SK-N-MC (cell line): Measurements from ENCODE around the gene TRIM47.
"Not testable (repeated sequence)": the region's sequence is repeated elsewhere in the genome, so short reads cannot be mapped to it uniquely, and the experiment has no call there.

Experiments used
- DNase-seq: peaks from one replicate; pipeline ENCODE4 v3.0.0-alpha.2; 2011; ENCODE audit warnings: low read depth, low spot score
- H3K27ac ChIP-seq: fragments of 200-600 bp; sonication (generic); 2 replicates; pipeline ENCODE4 v1.5.1; 2016; ENCODE audit warnings: mixed run types
- H3K36me3 ChIP-seq: fragments of 200-600 bp; sonication (generic); 2 replicates; pipeline ENCODE4 v1.6.1; 2017; ENCODE audit warnings: antibody characterized with exemption, low read length, mixed read lengths; ENCODE audit not compliant: insufficient read depth
- H3K4me3 ChIP-seq: fragments of 200-600 bp; sonication (generic); 2 replicates; pipeline ENCODE4 v1.5.1; 2016
- H3K9ac ChIP-seq: fragments of 200-600 bp; sonication (generic); 2 replicates; pipeline ENCODE4 v1.8.0; 2017; ENCODE audit warnings: mixed run types, mixed read lengths; ENCODE audit not compliant: insufficient read length
- H3K9me3 ChIP-seq: fragments of 200-600 bp; sonication (generic); 2 replicates; pipeline ENCODE4 v1.6.1; 2017; ENCODE audit warnings: low read depth, mild to moderate bottlenecking, antibody characterized with exemption, low read length, moderate library complexity, mixed read lengths
- EZH2 ChIP-seq: fragments of 200-600 bp; sonication (generic); IDR thresholded peaks from one replicate; pipeline ENCODE4 v1.6.1; 2017; ENCODE audit warnings: antibody characterized with exemption
- FOXP2 ChIP-seq: optimal IDR thresholded peaks from 2 replicates; pipeline ENCODE3; 2011; ENCODE audit warnings: mild to moderate bottlenecking, moderate library complexity; ENCODE audit not compliant: insufficient read depth; ENCODE audit errors: extremely low read length, control extremely low read depth
- POLR2AphosphoS5 ChIP-seq: IDR thresholded peaks from 2 replicates; pipeline ENCODE4 v1.6.1; 2012; ENCODE audit warnings: mild to moderate bottlenecking, low read depth, low read length, borderline replicate concordance

The TRIM47 gene

DNA sequence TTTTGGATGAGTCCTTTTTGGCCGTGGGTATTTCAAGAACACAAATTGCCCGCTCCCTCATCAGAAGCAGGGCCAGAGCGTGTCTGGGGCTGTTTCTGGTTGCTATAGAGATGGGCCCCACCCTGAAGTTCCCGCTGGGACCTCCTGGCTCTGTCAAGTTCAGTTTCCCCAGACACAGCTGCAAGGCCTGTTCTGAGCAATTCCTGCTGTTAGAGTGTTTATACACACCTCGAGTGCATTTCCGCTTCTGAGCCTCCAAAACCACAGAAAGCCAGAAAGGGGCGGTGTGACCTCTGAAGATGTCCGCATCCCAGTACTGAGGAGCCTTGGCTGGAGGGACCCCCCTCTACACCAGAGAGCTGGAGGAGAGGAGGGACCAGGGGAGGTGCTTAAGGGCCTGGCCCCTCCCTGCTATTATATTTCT, 13.9 kb downstream of the TRIM47 start:
- H3K27ac ChIP-seq = no peak overlapping the region; the same call in 1 of the 2 replicates
- TF ChIP-seq EZH2 (no peak), FOXP2 (peak; percentile 79), POLR2AphosphoS5 (no peak)
- H3K9ac ChIP-seq = no peak overlapping the region
- DNase-seq = no peak
- H3K4me3 ChIP-seq = peak overlapping the region; percentile 52; the same call in 1 of the 2 replicates
- no peaks in the 10 kb centered on the region for H3K36me3 ChIP-seq
- no peaks in the 10 kb centered on the region for H3K9me3 ChIP-seq

- Histone ChIP-seq H3K4me3 (no peak overlapping the region), H3K36me3 (no peaks in the 10 kb centered on the region), H3K9ac (no peak overlapping the region), H3K9me3 (no peaks in the 10 kb centered on the region), H3K27ac (no peak overlapping the region)
- TF ChIP-seq POLR2AphosphoS5 (no peak), FOXP2 (no peak), EZH2 (no peak)
- no peak for DNase-seq
Measured at GRCh38 chr17:75861927-75862317, 16.5 kb downstream of the TRIM47 start.

DNA sequence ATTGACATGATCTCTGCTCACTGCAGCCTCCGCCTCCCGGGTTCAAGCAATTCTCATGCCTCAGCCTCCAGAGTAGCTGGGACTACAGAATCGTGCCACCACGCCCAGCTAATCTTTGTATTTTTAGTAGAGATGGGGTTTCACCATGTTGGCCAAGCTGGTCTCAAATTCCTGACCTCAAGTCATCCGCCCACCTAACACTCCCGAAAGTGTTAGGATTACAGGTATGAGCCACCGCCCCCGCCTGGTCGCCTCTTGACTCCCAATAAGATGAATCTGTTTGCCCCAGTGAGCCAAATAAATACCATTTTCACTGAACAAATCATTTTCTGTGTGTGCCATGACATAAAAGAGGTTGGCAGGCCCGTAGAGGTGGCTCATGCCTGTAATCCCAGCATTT, 19.0 kb downstream of the TRIM47 start:
- H3K36me3 ChIP-seq, H3K9me3 ChIP-seq, H3K27ac ChIP-seq, H3K9ac ChIP-seq, H3K4me3 ChIP-seq, DNase-seq: not testable (repeated sequence)

GRCh38 chr17:75856062-75856756, 22.2 kb downstream of the TRIM47 start:
- H3K4me3 ChIP-seq = peak overlapping the region; percentile 91
- H3K36me3 ChIP-seq = peaks cover 2% of the 10 kb centered on the region; the same call in 1 of the 2 replicates
- TF ChIP-seq EZH2 (no peak), FOXP2 (no peak), POLR2AphosphoS5 (no peak)
- H3K9ac ChIP-seq = peak overlapping the region; percentile 83
- peak overlapping the region; percentile 63; the same call in 1 of the 2 replicates for H3K27ac ChIP-seq
- no peak for DNase-seq
- no peaks in the 10 kb centered on the region for H3K9me3 ChIP-seq

- TF ChIP-seq EZH2 (no peak), FOXP2 (peak; percentile 97), POLR2AphosphoS5 (peak; percentile 87)
- peak within 1 kb of the TSS; percentile 91 for H3K4me3 ChIP-seq
- H3K36me3 ChIP-seq = peaks cover 9% of the 10 kb centered on the region; the same call in 1 of the 2 replicates
- peak within 1 kb of the TSS; percentile 83 for H3K9ac ChIP-seq
- H3K9me3 ChIP-seq = no peaks in the 10 kb centered on the region
- H3K27ac ChIP-seq = peak within 1 kb of the TSS; percentile 63; the same call in 1 of the 2 replicates
- DNase-seq = peak; percentile 100
Measured at GRCh38 chr17:75855310-75856061, 22.9 kb downstream of the TRIM47 start, which contains the start of gene WBP2. WBP2 (minus strand) TSS chr17:75855335; CDS start chr17:75855297, 38 bp downstream.

- TF ChIP-seq FOXP2 = no peak
- TF ChIP-seq EZH2 = no peak
- no peak; the same call in 1 of the 2 replicates for TF ChIP-seq POLR2AphosphoS5
- no peak for DNase-seq
- peak overlapping the region; percentile 91 for H3K4me3 ChIP-seq
Measured at GRCh38 chr17:75854881-75855309, 23.5 kb downstream of the TRIM47 start.

GRCh38 chr17:75854101-75854748, 24.2 kb downstream of the TRIM47 start:
- H3K27ac ChIP-seq = no peak overlapping the region
- peak overlapping the region; percentile 91 for H3K4me3 ChIP-seq
- TF ChIP-seq POLR2AphosphoS5 = no peak
- TF ChIP-seq EZH2 = no peak
- TF ChIP-seq FOXP2 = no peak
- DNase-seq = no peak
- peak overlapping the region; percentile 74 for H3K9ac ChIP-seq
- H3K36me3 ChIP-seq = peaks cover 9% of the 10 kb centered on the region; the same call in 1 of the 2 replicates
- no peaks in the 10 kb centered on the region for H3K9me3 ChIP-seq

More at GRCh38 chr17:75854881-75855309, 23.5 kb downstream of the TRIM47 start:
- H3K27ac ChIP-seq = no peak overlapping the region
- peaks cover 9% of the 10 kb centered on the region; the same call in 1 of the 2 replicates for H3K36me3 ChIP-seq
- H3K9ac ChIP-seq = peak overlapping the region; percentile 74
- H3K9me3 ChIP-seq = no peaks in the 10 kb centered on the region

DNA sequence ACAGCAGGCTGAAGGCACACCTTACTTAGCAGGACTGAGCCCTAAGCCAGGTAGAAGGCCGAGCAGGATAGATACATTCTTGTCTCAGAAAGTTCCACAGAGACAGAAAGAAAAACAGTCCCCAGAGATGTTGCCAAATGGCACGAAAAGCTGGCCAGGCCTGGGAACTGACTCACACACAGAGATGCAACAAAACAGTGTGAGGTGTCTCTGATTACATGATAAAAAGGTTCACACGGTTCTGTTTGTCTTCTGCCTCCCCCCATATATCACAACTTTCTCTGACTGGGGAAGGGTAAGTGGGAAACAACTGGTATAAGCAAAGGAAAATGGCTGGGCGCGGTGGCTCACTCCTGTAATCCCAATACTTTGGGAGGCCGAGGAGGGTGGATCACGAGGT, 24.9 kb downstream of the TRIM47 start:
- no peak for DNase-seq
- Histone ChIP-seq H3K9ac (no peak overlapping the region), H3K9me3 (no peaks in the 10 kb centered on the region), H3K36me3 (peaks cover 9% of the 10 kb centered on the region), H3K27ac (no peak overlapping the region), H3K4me3 (no peak overlapping the region)
- TF ChIP-seq POLR2AphosphoS5 = no peak
- no peak for TF ChIP-seq FOXP2

DNA sequence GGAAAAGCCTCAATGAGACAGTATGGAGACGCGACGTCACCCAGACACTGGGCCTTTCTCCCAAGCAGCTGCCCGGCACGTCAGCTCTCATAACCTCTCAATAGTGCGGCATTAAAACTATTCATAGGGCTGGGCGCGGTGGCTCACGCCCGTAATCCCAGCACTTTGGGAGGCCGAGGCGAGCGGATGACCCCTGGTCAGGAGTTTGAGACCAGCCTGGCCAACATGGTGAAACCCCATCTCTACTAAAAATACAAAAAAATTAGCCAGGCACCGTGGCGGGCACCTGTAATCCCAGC, 26.7 kb downstream of the TRIM47 start:
- not testable (repeated sequence) for H3K27ac ChIP-seq, DNase-seq, H3K9me3 ChIP-seq, H3K9ac ChIP-seq, H3K4me3 ChIP-seq
- peaks cover 22% of the 10 kb centered on the region for H3K36me3 ChIP-seq
